GM12892 (cell line): ENCODE results near the gene GPX4.

Experiments
- POLR2A ChIP-seq: IDR thresholded peaks from 2 replicates; pipeline ENCODE4 v1.6.1; 2011; ENCODE audit warnings: low read depth, low read length, control low read depth
- POLR2AphosphoS5 ChIP-seq: IDR thresholded peaks from 2 replicates; pipeline ENCODE4 v1.6.1; 2011; ENCODE audit warnings: low read depth, low read length, control low read depth
- TAF1 ChIP-seq: IDR thresholded peaks from 2 replicates; pipeline ENCODE4 v1.6.1; 2011; ENCODE audit warnings: low read depth, mild to moderate bottlenecking, control low read depth, low read length, borderline replicate concordance

- no peak for TF ChIP-seq TAF1
- no peak for TF ChIP-seq POLR2A
- no peak for TF ChIP-seq POLR2AphosphoS5
Observed at GRCh38 chr19:1070931-1071791, 32.6 kb upstream of the GPX4 start.
